GM12878 (cell line): ENCODE results near the gene ZMIZ1. TPM values are rescaled to one million over a fixed set of nuclear protein-coding genes. Genes with fewer than 3 reads are reported as not detected.

Experiments
- ATAC-seq: fragments of 200-7000 bp; cut with Tn5 transposase; 3 replicates; pipeline ENCODE4 v1.9.1; 2020; ENCODE audit warnings: mild to moderate bottlenecking, moderate library complexity
- BruUV-seq: library from RNA; stranded (reverse); fragments of 400-500 nt; replicated peaks from 2 replicates; lab custom pipeline; 2021; lab: Mats Ljungman, UMichigan
- CTCF ChIA-PET: fragments of 300-600 bp; sonication (Branson Sonifier 250); formaldehyde crosslinking; extraction: SDS; loops from one replicate; lab custom pipeline; 2021; ENCODE audit warnings: inconsistent platforms; lab: Yijun Ruan, JAX
- POLR2A ChIA-PET: fragments of 350-600 bp; formaldehyde crosslinking; extraction: SDS; loops from one replicate; lab custom pipeline; 2021; ENCODE audit warnings: inconsistent platforms; lab: Charles Lee
- RAD21 ChIA-PET: fragments of 300-600 bp; sonication (Branson Sonifier 250); formaldehyde crosslinking; loops from one replicate; lab custom pipeline; 2023; ENCODE audit warnings: antibody characterized with exemption; ENCODE audit not compliant: unreplicated experiment; lab: Charles Lee
- SMC1A ChIA-PET: fragments of 300-600 bp; sonication (Branson Sonifier 250); formaldehyde crosslinking; loops from one replicate; lab custom pipeline; 2023; ENCODE audit not compliant: unreplicated experiment, uncharacterized antibody; lab: Charles Lee
- DNase-seq: peaks from one replicate; pipeline ENCODE4 v3.0.0-alpha.2; 2011; ENCODE audit warnings: low read depth, low spot score
- FAIRE-seq: peaks from 3 replicates; lab custom pipeline; 2011; peaks lifted over from hg19 to GRCh38; lab: Jason Lieb, UNC
- H2AFZ ChIP-seq: 2 replicates; pipeline ENCODE4 v1.6.0; 2011; ENCODE audit warnings: low read depth, low read length, control low read depth; ENCODE audit not compliant: control insufficient read depth
- H3K27ac ChIP-seq: 2 replicates; pipeline ENCODE4 v1.5.1; 2011; ENCODE audit warnings: control low read depth; ENCODE audit not compliant: control insufficient read depth, insufficient read depth
- H3K27me3 ChIP-seq, 2 experiments: replicated peaks in 1 of 2; 2 replicates each; pipeline versions ENCODE4 v1.6.0 to v1.6.1; 2011; ENCODE audit warnings: low read length in 1 of 2; ENCODE audit not compliant: control insufficient read depth in 2 of 2, insufficient read depth in 2 of 2
- H3K36me3 ChIP-seq, 2 experiments: 2 replicates each; pipeline ENCODE4 v1.5.1; 2011; ENCODE audit warnings: low read length in 1 of 2; ENCODE audit not compliant: control insufficient read depth in 2 of 2, insufficient read depth in 2 of 2
- H3K4me1 ChIP-seq: 2 replicates; pipeline ENCODE4 v1.6.1; 2011; ENCODE audit warnings: mild to moderate bottlenecking, low read length, moderate library complexity, mixed read lengths; ENCODE audit not compliant: control insufficient read depth, insufficient read depth
- H3K4me2 ChIP-seq: 2 replicates; pipeline ENCODE4 v1.6.0; 2011; ENCODE audit warnings: control low read depth; ENCODE audit not compliant: control insufficient read depth, insufficient read depth
- H3K4me3 ChIP-seq: fragments of 200-600 bp; sonication (generic); 2 replicates; pipeline ENCODE4 v1.5.1; 2016
- H3K79me2 ChIP-seq: 2 replicates; pipeline ENCODE4 v1.6.0; 2011; ENCODE audit warnings: low read length; ENCODE audit not compliant: control insufficient read depth, insufficient read depth
- H3K9ac ChIP-seq: 2 replicates; pipeline ENCODE4 v1.8.0; 2011; ENCODE audit warnings: low read length, control low read depth, mixed read lengths; ENCODE audit not compliant: control insufficient read depth, insufficient read depth
- H3K9me3 ChIP-seq: replicated peaks from 3 replicates; pipeline ENCODE4 v1.5.1; 2011; ENCODE audit warnings: mild to moderate bottlenecking, low read length; ENCODE audit not compliant: control insufficient read depth, insufficient read depth
- H4K20me1 ChIP-seq: 2 replicates; pipeline ENCODE4 v1.6.0; 2011; ENCODE audit not compliant: control insufficient read depth, insufficient read depth
- BCL11A ChIP-seq: IDR thresholded peaks from 2 replicates; pipeline ENCODE4 v1.6.1; 2011; ENCODE audit warnings: low read depth, low read length
- CHD4 ChIP-seq: fragments of 200-600 bp; sonication (generic); IDR thresholded peaks from 2 replicates; pipeline ENCODE4 v1.6.1; 2016; ENCODE audit warnings: mild to moderate bottlenecking
- CREM ChIP-seq: IDR thresholded peaks from 2 replicates; pipeline ENCODE4 v1.6.1; 2014; ENCODE audit warnings: antibody characterized with exemption, low read depth
- DPF2 ChIP-seq: fragments of 450-650 bp; IDR thresholded peaks from 2 replicates; pipeline ENCODE4 v1.6.1; 2017; ENCODE audit warnings: mild to moderate bottlenecking
- EGR1 ChIP-seq, 2 experiments: IDR thresholded peaks; 1 replicate in 1 of 2; 2 replicates in 1 of 2; pipeline ENCODE4 v1.6.1; 2011 to 2012; ENCODE audit warnings: low read depth in 2 of 2, low read length in 2 of 2, borderline replicate concordance in 1 of 2, mild to moderate bottlenecking in 1 of 2, moderate library complexity in 1 of 2
- EP300 ChIP-seq, 2 experiments: fragments of 150-350 bp in 1 of 2; IDR thresholded peaks; 2 replicates each; pipeline ENCODE4 v1.6.1; 2011 to 2012; ENCODE audit warnings: low read depth in 2 of 2, low read length in 2 of 2, borderline replicate concordance in 1 of 2, improper control_type of control experiment in 1 of 2, inconsistent platforms in 1 of 2; ENCODE audit not compliant: control insufficient read depth in 1 of 2
- FOS ChIP-seq: IDR thresholded peaks from 3 replicates; pipeline ENCODE4 v1.6.1; 2011; ENCODE audit warnings: borderline replicate concordance; ENCODE audit not compliant: insufficient read length; ENCODE audit errors: extremely low read depth
- HDAC2 ChIP-seq: fragments of 200-600 bp; sonication (generic); IDR thresholded peaks from 2 replicates; pipeline ENCODE4 v1.6.1; 2017
- HDAC6 ChIP-seq: fragments of 200-600 bp; sonication (generic); IDR thresholded peaks from one replicate; pipeline ENCODE4 v1.8.0; 2017; ENCODE audit warnings: antibody characterized with exemption; ENCODE audit not compliant: unreplicated experiment
- LARP7 ChIP-seq: fragments of 450-650 bp; IDR thresholded peaks from 2 replicates; pipeline ENCODE4 v1.6.1; 2017; ENCODE audit warnings: mild to moderate bottlenecking
- PAX8 ChIP-seq: fragments of 450-650 bp; IDR thresholded peaks from 2 replicates; pipeline ENCODE4 v1.6.1; 2017; ENCODE audit warnings: mild to moderate bottlenecking, moderate library complexity
- POLR2A ChIP-seq: IDR thresholded peaks from 2 replicates; pipeline ENCODE4 v1.6.1; 2011; ENCODE audit warnings: low read depth, mild to moderate bottlenecking, low read length
- RAD21 ChIP-seq: IDR thresholded peaks from 2 replicates; pipeline ENCODE4 v1.6.1; 2011; ENCODE audit warnings: mild to moderate bottlenecking, low read depth, low read length, moderate library complexity; ENCODE audit not compliant: insufficient read depth
- RBBP5 ChIP-seq: fragments of 200-600 bp; sonication (generic); conservative IDR thresholded peaks from 2 replicates; pipeline ENCODE4 v1.6.1; 2016
- RUNX3 ChIP-seq: IDR thresholded peaks from 2 replicates; pipeline ENCODE4 v1.6.1; 2012; ENCODE audit warnings: low read length, inconsistent platforms
- TAF1 ChIP-seq: IDR thresholded peaks from 2 replicates; pipeline ENCODE4 v1.6.1; 2011; ENCODE audit warnings: mild to moderate bottlenecking, low read depth, low read length, borderline replicate concordance
- WRNIP1 ChIP-seq: IDR thresholded peaks from 2 replicates; pipeline ENCODE4 v1.6.1; 2011; ENCODE audit warnings: low read depth, low read length, improper control_type of control experiment, borderline replicate concordance
- YBX1 ChIP-seq: fragments of 450-650 bp; IDR thresholded peaks from 2 replicates; pipeline ENCODE4 v1.6.1; 2016; ENCODE audit warnings: antibody characterized with exemption
- ZBED1 ChIP-seq: IDR thresholded peaks from 2 replicates; pipeline ENCODE4 v1.6.1; 2016; ENCODE audit warnings: borderline replicate concordance
- WGBS: methylation state at CpG from one replicate; pipeline ENCODE4 v1.1.6; 2016; ENCODE audit warnings: low lambda C conversion rate; ENCODE audit not compliant: insufficient replicate concordance, insufficient coverage; ENCODE audit errors: missing lambda C conversion rate; 5-methylcytosine and 5-hydroxymethylcytosine counted together
- in situ Hi-C: fragments of 300-500 bp; cut with MboI; formaldehyde crosslinking; loops from 9 replicates; pipeline ENCODE4 v1.14.3; 2018; ENCODE audit warnings: mixed read lengths
- intact Hi-C: fragments of 100-400 bp; cut with micrococcal nuclease; formaldehyde crosslinking; loops from one replicate; pipeline ENCODE4 v1.14.2; 2022; ENCODE audit not compliant: unreplicated experiment
- polyA plus RNA-seq, 11 experiments: library from polyadenylated mRNA; depleted of rRNA in 4 of 11; unstranded in 6 of 11; stranded (reverse) in 5 of 11; fragments of >200 nt; fragmentation: Nextera tagmentation in 4 of 11; fragmentation: Illumina TruSeq in 1 of 11; extraction: Ambion mirVana in 4 of 11; extraction: Trizol in 1 of 11; gene quantifications; 1 replicate in 1 of 11; 2 replicates in 10 of 11; pipeline versions ENCODE4 v1.2.1 to v1.2.3, GENCODE V29; 2011 to 2016; ENCODE audit warnings: inconsistent platforms in 2 of 11, missing spikeins in 2 of 11, low read depth in 1 of 11
- total RNA-seq, 4 experiments: library from RNA; depleted of rRNA in 3 of 4; stranded (reverse); fragments of >200 nt in 3 of 4; fragmentation: Illumina TruSeq in 1 of 4; extraction: Trizol in 1 of 4; gene quantifications; 2 replicates each; pipeline versions ENCODE4 v1.2.1 to v1.2.3, GENCODE V29; 2013 to 2021
- TF ChIP-seq, protein P1 (sequence below): fragments of 150-350 bp; IDR thresholded peaks from 2 replicates; pipeline ENCODE4 v1.6.1; 2014; ENCODE audit warnings: mild to moderate bottlenecking, low read depth, low read length
- TF ChIP-seq, protein P2 (sequence below): fragments of 450-650 bp; IDR thresholded peaks from 2 replicates; pipeline ENCODE4 v1.6.1; 2017; ENCODE audit warnings: antibody characterized with exemption, mild to moderate bottlenecking, moderate library complexity

The ZMIZ1 gene
- total and polyA plus RNA-seq, 10 of the 15 experiments (the other 5 are each of a cell fraction or from before 2014, with no cell fraction given): 3.1 to 82.3 (median 14.9) TPM

- TF ChIP-seq RUNX3: peak; percentile 48
- TF ChIP-seq, all 136 proteins: peak for 1
These were observed 206.7 kb downstream of the ZMIZ1 start (continued) for GRCh38 chr10:79275431-79275851.

DNA sequence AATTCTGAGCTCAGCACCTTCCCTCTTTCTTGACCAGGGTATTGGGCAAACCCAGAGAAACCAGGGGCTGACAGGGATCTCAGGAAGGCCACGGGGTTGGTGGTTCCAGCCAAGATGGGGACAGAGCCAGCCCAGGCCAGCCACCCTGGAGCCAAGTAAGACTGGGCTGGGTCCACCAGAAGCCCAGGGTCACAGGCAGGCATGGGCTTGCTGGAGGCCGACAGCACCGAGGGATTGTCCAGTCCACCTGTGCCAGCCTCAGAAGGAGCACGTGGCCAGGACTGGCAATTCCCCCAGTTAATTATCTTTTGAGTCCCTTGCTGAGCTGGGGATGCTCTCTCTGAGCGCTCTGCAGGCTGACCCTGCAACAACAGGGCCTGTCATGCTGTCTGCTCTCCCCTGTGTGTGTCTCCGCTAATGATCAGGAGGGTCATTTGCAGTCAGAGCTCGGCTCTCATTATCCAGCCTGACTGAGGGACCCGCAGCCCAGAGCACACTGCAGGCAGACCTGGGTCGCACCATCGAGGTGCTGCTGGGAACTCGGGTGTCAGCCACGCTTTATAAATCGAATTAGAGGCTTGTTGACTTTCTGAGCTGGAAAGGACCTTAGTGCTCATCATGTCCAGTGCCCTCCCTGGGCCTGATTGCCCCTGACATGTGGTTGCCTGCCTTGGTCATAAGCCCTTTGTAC is 209.0 kb downstream of the ZMIZ1 start:
- TF ChIP-seq TAF1: no peak
- TF ChIP-seq ZBED1: no peak
- TF ChIP-seq DPF2: no peak
- TF ChIP-seq LARP7: no peak
- TF ChIP-seq, protein P1, sequence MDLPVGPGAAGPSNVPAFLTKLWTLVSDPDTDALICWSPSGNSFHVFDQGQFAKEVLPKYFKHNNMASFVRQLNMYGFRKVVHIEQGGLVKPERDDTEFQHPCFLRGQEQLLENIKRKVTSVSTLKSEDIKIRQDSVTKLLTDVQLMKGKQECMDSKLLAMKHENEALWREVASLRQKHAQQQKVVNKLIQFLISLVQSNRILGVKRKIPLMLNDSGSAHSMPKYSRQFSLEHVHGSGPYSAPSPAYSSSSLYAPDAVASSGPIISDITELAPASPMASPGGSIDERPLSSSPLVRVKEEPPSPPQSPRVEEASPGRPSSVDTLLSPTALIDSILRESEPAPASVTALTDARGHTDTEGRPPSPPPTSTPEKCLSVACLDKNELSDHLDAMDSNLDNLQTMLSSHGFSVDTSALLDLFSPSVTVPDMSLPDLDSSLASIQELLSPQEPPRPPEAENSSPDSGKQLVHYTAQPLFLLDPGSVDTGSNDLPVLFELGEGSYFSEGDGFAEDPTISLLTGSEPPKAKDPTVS: no peak
- no peak for TF ChIP-seq EP300 (IDR thresholded peaks at IDR 0.05; ENCODE audit: borderline replicate concordance in 1 of 2, control insufficient read depth in 1 of 2, low read depth in 2 of 2, low read length in 2 of 2)
- TF ChIP-seq HDAC2: no peak
- no peak for TF ChIP-seq PAX8
- TF ChIP-seq HDAC6: no peak
- TF ChIP-seq, protein P2, sequence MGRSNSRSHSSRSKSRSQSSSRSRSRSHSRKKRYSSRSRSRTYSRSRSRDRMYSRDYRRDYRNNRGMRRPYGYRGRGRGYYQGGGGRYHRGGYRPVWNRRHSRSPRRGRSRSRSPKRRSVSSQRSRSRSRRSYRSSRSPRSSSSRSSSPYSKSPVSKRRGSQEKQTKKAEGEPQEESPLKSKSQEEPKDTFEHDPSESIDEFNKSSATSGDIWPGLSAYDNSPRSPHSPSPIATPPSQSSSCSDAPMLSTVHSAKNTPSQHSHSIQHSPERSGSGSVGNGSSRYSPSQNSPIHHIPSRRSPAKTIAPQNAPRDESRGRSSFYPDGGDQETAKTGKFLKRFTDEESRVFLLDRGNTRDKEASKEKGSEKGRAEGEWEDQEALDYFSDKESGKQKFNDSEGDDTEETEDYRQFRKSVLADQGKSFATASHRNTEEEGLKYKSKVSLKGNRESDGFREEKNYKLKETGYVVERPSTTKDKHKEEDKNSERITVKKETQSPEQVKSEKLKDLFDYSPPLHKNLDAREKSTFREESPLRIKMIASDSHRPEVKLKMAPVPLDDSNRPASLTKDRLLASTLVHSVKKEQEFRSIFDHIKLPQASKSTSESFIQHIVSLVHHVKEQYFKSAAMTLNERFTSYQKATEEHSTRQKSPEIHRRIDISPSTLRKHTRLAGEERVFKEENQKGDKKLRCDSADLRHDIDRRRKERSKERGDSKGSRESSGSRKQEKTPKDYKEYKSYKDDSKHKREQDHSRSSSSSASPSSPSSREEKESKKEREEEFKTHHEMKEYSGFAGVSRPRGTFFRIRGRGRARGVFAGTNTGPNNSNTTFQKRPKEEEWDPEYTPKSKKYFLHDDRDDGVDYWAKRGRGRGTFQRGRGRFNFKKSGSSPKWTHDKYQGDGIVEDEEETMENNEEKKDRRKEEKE: no peak
- no peak for TF ChIP-seq RAD21
- TF ChIP-seq YBX1: no peak
- no peak for TF ChIP-seq FOS
- no peak for TF ChIP-seq WRNIP1
- TF ChIP-seq EGR1 (IDR thresholded peaks at IDR 0.05; ENCODE audit: borderline replicate concordance in 1 of 2, low read depth in 2 of 2, low read length in 2 of 2): no peak
- no peak for TF ChIP-seq POLR2A
- no peak for TF ChIP-seq RBBP5
- TF ChIP-seq BCL11A: no peak
- no peak for TF ChIP-seq CREM
- no peak for TF ChIP-seq CHD4
- ATAC-seq (no peak), FAIRE-seq (no peak), DNase-seq (no peak)
- H3K9ac ChIP-seq: no peak overlapping the region
- ChIA-PET CTCF (no interaction called here), POLR2A (no interaction called here), SMC1A (no interaction called here), RAD21 (no interaction called here)
- no peaks in the 10 kb centered on the region for H3K9me3 ChIP-seq
- H4K20me1 ChIP-seq: peaks cover 5% of the 10 kb centered on the region; the same call in 1 of the 2 replicates
- no peak overlapping the region for H3K4me2 ChIP-seq
- intact Hi-C loops (no loop called here), in situ Hi-C loops (no loop called here)
- BruUV-seq: no TSS peak
- peaks cover 9% of the 10 kb centered on the region for H3K4me1 ChIP-seq
- no peak overlapping the region for H2AFZ ChIP-seq
- H3K27me3 ChIP-seq: no peaks in the 10 kb centered on the region
- H3K79me2 ChIP-seq: peaks cover 41% of the 10 kb centered on the region
- no peak overlapping the region for H3K27ac ChIP-seq
- H3K36me3 ChIP-seq: peaks cover 12 to 42% of the 10 kb centered on the region in 2 experiments; a peak in 3 of 4 replicates
- no peak overlapping the region for H3K4me3 ChIP-seq
- WGBS: 97% methylated on average over 13 of the region's 13 CpGs
